Tibial nerve (tissue), 4 donors: ENCODE measurements around the gene CST5.
"Not testable (repeated sequence)": the region's sequence is repeated elsewhere in the genome, so short reads cannot be mapped to it uniquely, and the experiment has no call there.

Experiments used
- CTCF ChIP-seq, 5 experiments: fragments of 200-600 bp in 3 of 5; fragments of 450-650 bp in 2 of 5; sonication (generic) in 3 of 5; IDR thresholded peaks; one replicate each; pipeline ENCODE4 v1.5.1; 2016 to 2019; ENCODE audit warnings: antibody characterized with exemption in 5 of 5, mild to moderate bottlenecking in 3 of 5, moderate library complexity in 2 of 5
- EP300 ChIP-seq, 2 donors: sonication (generic); formaldehyde crosslinking; IDR thresholded peaks; one replicate each; pipeline ENCODE4 v1.6.1; 2017; ENCODE audit warnings: antibody characterized with exemption in 2 of 2, mild to moderate bottlenecking in 1 of 2
- POLR2A ChIP-seq, 2 donors: fragments of 450-650 bp; IDR thresholded peaks; one replicate each; pipeline ENCODE4 v1.6.1; 2017; ENCODE audit warnings: antibody characterized with exemption in 2 of 2, mild to moderate bottlenecking in 2 of 2, moderate library complexity in 2 of 2

GRCh38 chr20:23878016-23878542 lies 1.5 kb downstream of the CST5 start:
- not testable (repeated sequence) for TF ChIP-seq CTCF, POLR2A, EP300 (IDR thresholded peaks at IDR 0.05)
